HT-29 (cell line): Measurements from ENCODE around the gene ZNF227. TPM values are rescaled to one million over a fixed set of nuclear protein-coding genes. Genes with fewer than 3 reads are reported as not detected.
"Not testable (repeated sequence)": the region's sequence is repeated elsewhere in the genome, so short reads cannot be mapped to it uniquely, and the experiment has no call there.

ENCODE experiments used
- DNase-seq: peaks from one replicate; pipeline ENCODE4 v3.0.0-alpha.2; 2015; ENCODE audit warnings: low spot score
- total RNA-seq: library from RNA; depleted of rRNA; stranded (reverse); fragments of >200 nt; shearing (Covaris generic); gene quantifications from 2 replicates; pipeline ENCODE4 v1.2.3, GENCODE V29; 2014; rRNA removed

The ZNF227 gene
- total RNA-seq: 8.1 and 10.7 TPM in 2 replicates

DNA sequence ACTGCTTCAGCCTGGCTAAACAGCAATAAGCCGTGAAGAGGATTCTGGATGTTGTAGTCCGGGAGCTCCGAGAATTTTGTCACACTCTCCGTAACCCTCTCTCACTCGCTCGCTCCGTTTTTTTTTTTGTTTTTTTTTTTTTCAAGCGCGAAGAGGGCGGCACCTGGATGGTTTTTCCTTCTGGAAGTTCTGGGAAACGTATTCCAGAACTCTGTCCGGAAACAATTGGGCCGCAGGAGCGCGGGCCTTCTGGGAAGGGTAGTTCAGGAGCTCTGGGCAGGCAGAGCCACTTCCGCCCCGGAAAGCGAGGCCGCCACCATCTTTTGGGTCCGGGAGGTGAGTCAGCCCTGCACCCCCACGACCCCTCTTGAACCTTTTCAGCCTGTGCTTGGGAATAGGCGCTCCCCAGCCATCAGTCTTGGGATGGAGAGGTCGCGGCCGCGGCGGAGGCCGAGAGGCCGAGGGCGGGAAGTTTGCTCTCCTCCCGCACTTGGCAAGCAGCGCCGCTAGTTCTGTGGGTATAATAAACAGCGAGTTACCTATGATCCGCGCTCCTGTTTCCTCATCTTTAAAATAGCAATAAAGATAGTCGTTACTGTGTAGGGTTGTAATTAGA lies at the start of gene ZNF227:
TSS of gene ZNF227 (plus strand) at position 283 of the 616 bp plus-strand sequence. CDS start 5,261 bp downstream, outside the sequence.
- DNase-seq: peak; percentile 96

DNA sequence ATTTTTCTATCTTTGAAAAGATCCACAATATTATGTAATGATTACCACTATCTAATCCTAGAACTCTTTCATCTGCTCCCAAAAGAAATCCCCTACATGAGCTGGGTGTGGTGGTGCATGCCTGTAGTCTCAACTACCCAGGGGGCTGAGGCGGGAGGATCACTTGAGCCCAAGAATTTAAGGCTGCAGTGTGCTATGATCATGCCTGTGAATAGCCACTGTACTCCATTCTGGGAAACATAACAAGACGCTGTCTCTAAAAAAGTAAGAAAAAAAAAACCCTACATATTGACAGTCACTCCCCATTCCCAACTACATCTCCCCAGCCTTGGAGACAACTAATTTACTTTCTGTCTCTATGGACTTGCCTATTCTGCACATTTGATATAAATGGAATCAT lies 48.5 kb upstream of the ZNF227 start:
- DNase-seq: no peak

DNA sequence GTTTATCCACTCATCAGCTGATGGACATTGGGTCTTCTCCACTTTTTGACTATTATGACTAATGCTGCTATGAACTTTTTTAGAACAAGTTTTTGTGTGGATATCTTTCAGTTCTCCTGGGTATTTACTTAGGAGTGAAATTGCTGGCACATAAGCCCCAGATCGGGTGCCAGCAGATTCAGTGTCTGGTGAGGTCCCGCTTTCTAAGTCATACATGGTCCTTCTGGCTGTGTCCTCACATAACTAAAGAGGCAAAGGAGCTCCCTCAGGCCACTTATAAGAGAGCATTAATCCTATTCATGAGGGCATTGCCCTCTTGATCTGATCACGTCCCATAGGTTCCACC lies 48.0 kb upstream of the ZNF227 start:
- no peak for DNase-seq

DNA sequence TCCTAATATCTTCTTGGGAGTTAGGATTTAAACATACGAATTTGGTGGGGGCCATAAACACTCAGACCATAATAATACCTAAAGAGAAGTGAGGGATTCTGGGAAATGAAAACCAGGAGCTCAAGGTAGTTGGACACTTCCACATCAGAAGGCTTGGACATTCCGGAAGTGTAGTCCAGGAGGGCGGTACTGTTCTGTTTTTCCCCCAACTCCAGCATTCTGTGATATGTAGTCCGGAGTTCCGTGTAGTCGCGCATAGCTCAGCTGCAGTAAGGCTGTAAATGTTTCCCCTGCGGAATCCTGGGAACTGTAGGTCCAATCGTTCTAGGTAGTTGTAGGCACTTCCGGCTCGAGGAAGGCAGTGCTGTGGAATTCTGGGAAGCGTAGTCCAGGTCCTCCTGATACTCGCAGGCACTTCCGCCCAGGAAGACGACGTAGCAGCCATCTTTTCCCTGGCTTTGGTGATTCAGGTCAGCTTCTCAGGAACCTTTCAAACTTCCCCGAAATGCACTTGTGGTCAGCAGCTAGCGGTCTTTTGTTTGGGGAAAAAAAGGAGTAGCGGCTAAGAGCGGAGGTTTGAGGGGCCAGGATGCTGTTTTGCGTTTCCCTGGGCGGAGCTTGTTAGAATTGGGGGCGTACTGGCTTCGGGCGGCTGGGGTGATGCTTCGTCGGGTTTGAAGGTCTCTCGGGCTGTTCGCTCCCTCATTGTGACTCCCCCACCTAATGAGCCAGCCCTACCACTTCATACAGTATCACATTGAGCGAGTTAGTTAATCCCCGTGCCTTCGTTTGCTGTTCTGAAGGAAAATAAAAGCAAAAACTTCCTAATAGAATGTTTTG lies 47.4 kb upstream of the ZNF227 start, which contains the start of gene ZNF226:
TSS of gene ZNF226 (plus strand) at position 428 of the 840 bp plus-strand sequence. CDS start 4,981 bp downstream, outside the sequence.
- DNase-seq: peak; percentile 99

DNA sequence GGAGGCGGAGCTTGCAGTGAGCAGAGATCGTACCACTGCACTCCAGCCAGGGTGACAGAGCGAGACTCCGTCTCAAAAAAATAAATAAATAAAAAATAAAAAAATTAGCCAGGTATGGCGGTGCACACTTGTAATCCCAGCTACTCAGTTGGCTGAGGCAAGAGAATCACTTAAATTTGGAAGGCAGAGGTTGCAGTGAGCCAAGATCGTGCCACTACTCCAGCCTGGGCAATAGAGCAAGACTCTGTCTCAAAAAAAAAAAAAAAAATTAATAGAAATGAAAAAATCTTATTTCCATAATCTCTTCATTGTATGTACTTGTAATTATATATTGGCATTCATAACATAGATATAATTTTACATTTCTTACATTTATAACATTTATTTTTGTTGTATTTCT lies 41.7 kb upstream of the ZNF227 start:
- DNase-seq: not testable (repeated sequence)

DNA sequence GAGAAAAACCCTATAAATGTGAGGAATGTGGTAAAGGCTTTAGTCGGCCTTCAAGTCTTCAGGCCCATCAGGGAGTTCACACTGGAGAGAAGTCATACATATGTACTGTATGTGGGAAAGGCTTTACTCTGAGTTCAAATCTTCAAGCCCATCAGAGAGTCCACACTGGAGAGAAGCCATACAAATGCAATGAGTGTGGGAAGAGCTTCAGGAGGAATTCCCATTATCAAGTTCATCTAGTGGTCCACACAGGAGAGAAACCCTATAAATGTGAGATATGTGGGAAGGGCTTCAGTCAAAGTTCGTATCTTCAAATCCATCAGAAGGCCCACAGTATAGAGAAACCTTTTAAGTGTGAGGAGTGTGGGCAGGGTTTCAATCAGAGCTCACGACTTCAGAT lies 35.7 kb upstream of the ZNF227 start:
- no peak for DNase-seq

DNA sequence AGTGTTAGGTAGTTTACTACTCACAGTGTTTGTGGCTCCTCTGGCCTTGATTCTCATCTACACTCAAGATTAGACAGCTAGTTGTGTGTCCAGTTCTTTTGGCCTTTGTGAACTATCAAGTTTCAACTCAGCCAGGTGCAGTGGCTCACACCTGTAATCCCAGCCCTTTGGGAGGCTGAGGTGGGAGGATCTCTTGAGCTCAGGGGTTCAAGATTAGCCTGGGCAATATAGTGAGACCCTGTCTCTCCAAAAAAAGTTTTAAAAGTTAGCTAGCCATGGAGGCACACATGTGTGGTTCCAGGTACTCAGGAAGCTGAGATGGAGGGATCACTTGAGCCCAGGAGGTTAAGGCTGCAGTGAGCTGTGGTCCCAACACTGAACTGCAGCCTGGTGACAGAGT lies 31.4 kb upstream of the ZNF227 start:
- no peak for DNase-seq

DNA sequence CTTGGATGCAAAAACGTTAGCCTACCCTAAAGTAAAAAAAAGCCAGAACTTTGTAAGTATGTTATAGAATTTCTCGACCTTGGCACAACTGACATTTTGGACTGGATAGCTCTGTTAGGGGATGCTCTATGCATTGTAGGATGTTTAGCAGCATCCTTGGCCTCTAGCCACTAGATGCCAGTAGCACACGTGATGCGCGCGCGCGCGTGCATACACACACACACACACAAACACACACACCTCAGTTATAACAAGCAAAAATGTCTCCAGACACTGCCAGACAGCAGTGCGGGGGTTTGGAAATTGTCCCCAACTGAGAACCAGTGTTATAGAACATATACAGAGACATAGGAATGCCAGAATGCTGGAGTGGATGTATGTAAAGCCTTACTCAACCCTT lies 30.2 kb upstream of the ZNF227 start:
- DNase-seq: no peak

DNA sequence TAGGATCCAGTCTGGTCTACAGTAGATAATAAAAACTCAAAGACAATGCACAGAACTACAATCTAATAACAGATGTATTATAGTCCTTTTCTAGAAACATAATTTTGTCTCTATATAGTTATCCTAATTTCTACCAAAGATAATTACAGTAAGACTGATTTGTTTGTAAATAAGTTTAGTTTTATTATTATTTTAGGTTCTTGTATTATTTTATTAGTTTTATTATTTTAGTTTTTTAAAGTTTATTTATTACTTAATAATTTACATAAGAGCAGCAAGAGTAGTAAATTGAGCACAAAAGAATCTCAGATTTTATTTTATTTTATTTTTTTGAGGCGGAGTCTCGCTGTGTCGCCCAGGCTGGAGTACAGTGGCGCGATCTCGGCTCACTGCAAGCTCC lies 22.3 kb upstream of the ZNF227 start:
- DNase-seq: no peak

DNA sequence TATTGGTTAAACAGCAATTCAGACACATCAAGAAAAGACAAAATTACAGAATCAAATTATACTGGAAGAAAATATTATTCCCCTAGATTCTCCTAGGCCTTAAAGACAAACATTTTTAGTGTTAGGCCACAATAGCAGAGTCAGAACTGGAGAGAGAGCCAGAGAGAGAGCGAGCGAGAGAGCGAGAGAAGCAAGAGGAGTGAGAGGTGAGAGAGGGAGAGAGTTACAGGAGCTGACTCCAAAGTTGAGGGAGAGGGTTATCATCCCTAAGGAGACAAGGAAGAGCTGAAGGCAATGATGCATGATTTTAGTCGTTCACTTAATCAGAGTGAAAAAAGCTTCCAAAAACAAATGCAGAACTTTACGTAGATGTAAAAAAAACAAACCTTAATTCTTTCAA lies 20.2 kb upstream of the ZNF227 start:
- no peak for DNase-seq

DNA sequence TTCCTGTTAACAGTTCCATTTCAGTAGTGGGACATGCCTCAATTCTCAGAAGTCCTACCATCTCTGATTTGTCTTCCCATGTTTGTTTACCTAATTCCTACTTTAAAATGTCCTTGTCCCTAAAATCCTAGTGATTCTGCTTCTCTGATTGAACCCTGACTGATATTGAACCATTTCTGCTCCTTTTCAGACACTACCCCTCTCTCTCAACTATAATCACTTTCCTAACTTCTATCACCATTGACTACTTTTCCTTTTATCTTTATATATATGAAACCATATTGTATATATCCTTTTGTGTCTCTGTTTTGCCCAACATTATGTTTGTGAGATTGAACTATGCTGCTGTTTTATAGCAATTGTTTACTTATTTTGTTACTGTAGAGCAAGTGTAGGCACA lies 15.6 kb upstream of the ZNF227 start:
- no peak for DNase-seq

DNA sequence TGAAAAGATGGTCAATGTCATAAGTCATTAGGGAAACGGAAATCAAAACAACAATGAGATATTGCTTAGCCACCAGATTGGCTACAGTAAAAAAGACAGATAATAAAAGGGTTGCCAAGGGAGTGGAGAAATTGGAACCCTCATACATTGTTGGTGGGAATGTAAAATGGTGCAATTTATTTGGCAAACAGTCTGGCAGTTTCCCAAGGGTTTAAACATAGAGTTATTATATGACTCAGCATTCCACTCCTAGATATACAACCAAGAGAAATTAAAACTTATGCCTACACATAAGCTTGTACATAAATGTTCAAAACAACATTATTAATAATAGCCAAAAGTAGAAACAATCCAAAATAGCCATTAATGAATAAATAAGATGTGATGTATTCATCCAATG lies 9.9 kb upstream of the ZNF227 start:
- DNase-seq: no peak

DNA sequence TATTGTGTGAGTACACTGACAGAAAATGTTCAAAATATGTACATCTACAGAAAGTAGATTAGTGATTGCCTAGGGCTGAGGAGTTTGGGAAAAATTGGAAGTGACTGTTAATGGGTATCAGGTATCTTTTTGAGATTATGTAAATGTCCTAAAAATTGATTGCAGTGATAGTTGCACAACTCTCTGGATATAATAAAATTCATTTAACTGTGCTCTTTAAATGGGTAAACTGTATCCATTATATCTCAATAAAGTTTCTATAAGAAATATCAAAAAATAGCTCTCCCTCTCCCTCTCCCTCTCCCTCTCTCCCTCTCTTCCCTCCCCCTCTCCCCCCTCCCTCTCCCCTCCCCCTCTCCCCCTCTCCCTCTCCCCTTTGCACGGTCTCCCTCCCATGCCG lies 9.4 kb upstream of the ZNF227 start:
- DNase-seq: no peak

DNA sequence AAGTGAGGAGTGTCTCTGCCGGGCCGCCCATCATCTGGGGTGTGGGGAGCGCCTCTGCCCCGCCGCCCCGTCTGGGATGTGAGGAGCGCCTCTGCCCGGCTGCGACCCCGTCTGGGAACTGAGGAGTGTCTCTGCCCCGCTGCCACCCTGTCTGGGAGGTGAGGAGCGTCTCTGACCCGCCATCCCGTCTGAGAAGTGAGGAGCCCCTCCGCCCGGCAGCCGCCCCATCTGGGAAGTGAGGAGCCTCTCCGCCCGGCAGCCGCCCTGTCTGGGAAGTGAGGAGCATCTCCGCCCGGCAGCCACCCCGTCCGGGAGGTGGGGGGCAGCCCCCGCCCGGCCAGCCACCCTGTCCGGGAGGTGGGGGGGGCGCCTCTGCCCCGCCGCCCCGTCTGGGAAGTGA lies 8.5 kb upstream of the ZNF227 start:
- not testable (repeated sequence) for DNase-seq

DNA sequence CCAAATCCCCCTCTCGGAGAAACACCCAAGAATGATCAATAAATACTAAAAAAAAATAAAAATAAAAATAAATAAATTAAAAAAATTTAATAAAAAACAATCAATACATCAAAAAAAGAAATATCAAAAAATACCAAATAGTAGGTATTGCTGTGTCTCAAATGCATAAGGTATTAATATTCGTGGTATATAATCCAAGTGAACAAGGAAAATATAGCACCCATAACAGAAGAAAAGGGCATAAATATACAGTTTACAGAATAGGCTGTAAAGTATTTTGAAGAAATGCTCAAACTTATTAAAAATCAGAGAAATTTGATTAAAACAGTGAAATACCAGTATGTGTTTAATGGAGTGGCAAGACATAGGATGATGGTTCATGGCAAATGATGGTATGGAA lies 7.6 kb upstream of the ZNF227 start:
- DNase-seq: no peak

DNA sequence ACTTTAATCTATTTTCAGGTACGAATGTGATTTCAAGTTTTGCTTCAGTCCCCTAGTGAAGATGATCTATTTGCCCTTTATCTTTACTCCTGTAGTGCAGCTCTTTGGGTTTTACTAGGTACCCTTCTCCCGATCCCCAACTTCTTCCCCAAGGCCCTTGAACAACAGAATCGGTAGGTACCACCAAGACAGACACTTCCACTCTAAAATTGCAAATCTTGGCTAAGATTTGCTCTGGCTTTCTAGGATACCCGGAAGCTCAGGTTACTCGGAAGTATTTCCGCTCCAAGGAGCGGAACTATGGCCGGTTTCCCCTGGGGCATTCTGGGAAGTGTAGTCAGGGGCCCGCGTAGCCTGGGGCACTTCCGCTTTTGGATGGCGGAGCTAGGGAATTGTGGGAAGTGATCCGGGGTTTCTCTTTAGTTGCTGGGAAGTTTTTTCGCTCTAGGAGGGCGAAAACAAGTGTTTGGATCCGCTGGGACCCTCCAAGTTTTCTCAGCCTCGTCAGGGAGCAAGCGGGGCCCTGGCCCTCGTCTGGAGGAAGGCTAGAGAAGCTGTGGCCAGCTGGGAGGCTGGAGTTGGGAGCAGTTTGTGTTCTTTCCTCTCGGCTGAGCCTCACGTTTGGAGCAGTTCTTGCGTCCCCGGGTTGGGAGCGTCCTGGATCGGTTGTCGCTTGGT lies 5.1 kb upstream of the ZNF227 start:
- peak; percentile 99 for DNase-seq

DNA sequence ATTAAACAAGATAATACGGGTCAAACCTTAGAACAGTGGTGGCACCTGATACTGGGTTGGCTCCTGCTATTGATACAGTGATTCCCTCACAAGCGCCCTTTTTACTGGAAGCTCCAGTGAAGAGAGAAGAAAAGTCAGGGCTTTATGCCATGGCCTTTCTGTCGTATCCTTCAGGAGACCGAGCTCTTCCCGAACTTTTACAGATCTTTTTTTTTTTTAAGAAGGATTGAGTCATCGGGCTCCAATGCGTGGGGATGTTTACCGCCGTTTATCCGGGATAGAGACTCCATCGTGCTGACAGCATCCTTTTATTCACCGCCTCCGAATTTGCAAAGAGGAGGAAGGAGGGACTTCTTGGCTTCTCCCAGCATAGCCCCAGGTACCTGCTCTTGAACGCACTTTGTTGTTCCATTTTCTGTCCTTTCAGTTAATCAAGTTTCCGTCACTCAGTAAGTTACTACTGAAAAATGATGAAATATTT lies 574 bp downstream of the ZNF227 start:
- DNase-seq: no peak

DNA sequence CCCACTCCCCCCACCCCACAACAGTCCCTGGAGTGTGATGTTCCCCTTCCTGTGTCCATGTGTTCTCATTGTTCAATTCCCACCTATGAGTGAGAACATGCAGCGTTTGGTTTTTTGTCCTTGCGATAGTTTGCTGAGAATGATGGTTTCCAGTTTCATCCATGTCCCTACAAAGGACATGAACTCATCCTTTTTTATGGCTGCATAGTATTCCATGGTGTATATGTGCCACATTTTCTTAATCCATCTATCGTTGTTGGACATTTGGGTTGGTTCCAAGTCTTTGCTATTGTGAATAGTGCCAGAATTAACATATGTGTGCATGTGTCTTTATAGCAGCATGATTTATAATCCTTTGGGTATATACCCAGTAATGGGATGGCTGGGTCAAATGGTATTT lies 7.6 kb downstream of the ZNF227 start:
- DNase-seq: not testable (repeated sequence)

DNA sequence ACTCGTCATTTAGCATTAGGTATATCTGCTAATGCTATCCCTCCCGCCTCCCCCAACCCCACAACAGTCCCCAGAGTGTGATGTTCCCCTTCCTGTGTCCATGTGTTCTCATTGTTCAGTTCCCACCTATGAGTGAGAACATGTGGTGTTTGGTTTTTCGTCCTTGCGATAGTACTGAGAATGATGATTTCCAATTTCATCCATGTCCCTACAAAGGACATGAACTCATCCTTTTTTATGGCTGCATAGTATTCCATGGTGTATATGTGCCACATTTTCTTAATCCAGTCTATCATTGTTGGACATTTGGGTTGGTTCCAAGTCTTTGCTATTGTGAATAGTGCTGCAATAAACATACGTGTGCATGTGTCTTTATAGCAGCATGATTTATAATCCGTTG lies 8.4 kb downstream of the ZNF227 start:
- DNase-seq: not testable (repeated sequence)

DNA sequence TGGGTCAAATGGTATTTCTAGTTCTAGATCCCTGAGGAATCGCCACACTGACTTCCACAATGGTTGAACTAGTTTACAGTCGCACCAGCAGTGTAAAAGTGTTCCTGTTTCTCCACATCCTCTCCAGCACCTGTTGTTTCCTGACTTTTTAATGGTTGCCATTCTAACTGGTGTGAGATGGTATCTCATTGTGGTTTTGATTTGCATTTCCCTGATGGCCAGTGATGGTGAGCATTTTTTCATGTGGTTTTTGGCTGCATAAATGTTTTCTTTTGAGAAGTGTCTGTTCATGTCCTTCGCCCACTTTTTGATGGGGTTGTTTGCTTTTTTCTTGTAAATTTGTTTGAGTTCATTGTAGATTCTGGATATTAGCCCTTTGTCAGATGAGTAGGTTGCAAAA lies 9.0 kb downstream of the ZNF227 start:
- not testable (repeated sequence) for DNase-seq

DNA sequence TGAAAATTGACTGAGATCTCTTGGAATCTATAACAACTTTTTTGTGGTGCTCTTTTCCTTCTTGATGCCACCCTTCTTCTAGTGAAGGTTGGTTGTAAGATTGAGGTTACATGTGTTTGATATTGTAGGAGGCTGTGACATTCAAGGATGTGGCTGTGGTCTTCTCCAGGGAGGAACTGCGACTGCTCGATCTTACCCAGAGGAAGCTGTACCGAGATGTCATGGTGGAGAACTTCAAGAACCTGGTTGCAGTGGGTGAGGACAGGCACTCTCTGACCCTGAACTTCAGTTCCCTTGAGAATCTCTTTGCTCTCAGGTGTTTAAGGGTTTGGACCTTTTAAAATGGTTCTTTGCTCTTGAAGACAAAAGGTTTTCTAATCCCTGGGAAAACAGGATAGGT lies 16.0 kb downstream of the ZNF227 start:
- DNase-seq: no peak

DNA sequence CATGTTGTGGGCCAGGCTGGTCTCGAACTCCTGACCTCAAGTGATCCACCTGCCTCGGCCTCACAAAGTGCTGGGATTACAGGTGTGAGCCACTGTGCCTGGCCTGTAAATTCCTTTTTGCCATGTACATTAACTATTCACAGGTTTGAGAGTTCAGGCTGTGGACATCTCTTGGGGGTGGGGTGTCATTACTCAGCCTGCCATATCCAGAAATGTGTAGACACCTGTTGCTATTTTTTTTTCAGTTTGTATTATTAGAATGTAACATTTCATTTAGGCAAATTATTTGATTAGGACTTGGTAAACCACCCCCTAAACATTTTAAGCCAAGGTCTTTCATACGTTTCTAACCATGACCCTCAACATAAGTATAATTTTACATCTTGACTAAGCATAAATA lies 20.5 kb downstream of the ZNF227 start:
- DNase-seq: no peak
